ENCODE data around the gene KIAA0232. TPM values are rescaled to one million over a fixed set of nuclear protein-coding genes. Genes with fewer than 3 reads are reported as not detected.

Gene KIAA0232
- total and polyA plus RNA-seq, 9 of the 15 experiments (the other 6 are each of a cell fraction or from before 2014, with no cell fraction given): 3.5 to 17.4 (median 13.0) TPM

GRCh38 chr4:6773106-6773505, 9.4 kb upstream of the KIAA0232 start:
- no peak for DNase-seq (ENCODE audit: extremely low read depth in 1 of 4, low spot score in 3 of 4)
- 37% methylated on average over 6 of the region's 6 CpGs for WGBS (ENCODE audit: insufficient coverage, low coverage, missing lambda C conversion rate)
- Histone ChIP-seq H3K4me2 (ENCODE audit: insufficient read depth, low read length) (no peak overlapping the region), H3K4me3 (no peak overlapping the region), H3K36me3 (ENCODE audit: control insufficient read depth, insufficient read depth, low read length) (no peaks in the 10 kb centered on the region), H3K4me1 (replicated peaks in 1 of 2; ENCODE audit: control insufficient read depth in 2 of 2, insufficient read depth in 2 of 2, low read length in 2 of 2) (peaks cover 13 to 17% of the 10 kb centered on the region in 2 experiments; a peak in 4 of 5 replicates), H4K20me1 (replicated peaks; ENCODE audit: control insufficient read depth, insufficient read depth, low read length) (no peaks in the 10 kb centered on the region), H3K79me2 (ENCODE audit: control insufficient read depth, insufficient read depth, low read length) (no peaks in the 10 kb centered on the region), H3K27me3 (ENCODE audit: control insufficient read depth in 2 of 2, insufficient read depth in 2 of 2, low read length in 2 of 2) (0 out of 5 replicates have a peak, but pooled peaks cover 0 to 8% of the 10 kb centered on the region in 2 experiments), H3K9me1 (ENCODE audit: control insufficient read depth, insufficient read depth, low read length) (no peaks in the 10 kb centered on the region), H3K9me3 (replicated peaks; ENCODE audit: control insufficient read depth, insufficient read depth, low read depth, low read length) (no peaks in the 10 kb centered on the region), H3K9ac (ENCODE audit: insufficient read depth in 1 of 2, low read depth in 2 of 2, low read length in 2 of 2) (0 out of 4 replicates have a peak overlapping the region, but pooled peaks of 1 of the 2 experiments have one; percentile 65), H2AFZ (ENCODE audit: low read depth, low read length) (peak overlapping the region; percentile 40; the same call in 1 of the 2 replicates), H3K27ac (ENCODE audit: extremely low read depth, low read depth, low read length) (no peak overlapping the region)
- TF ChIP-seq BCLAF1 (IDR thresholded peaks at IDR 0.05; ENCODE audit: borderline replicate concordance in 1 of 2, control insufficient read depth in 1 of 2, low read depth in 2 of 2, low read length in 1 of 2) (no peak), ZKSCAN1 (IDR thresholded peaks at IDR 0.05; ENCODE audit: low read depth, low read length) (0 out of 2 replicates have a peak, but pooled peaks have one; percentile 23)
- BruUV-seq (replicated peaks): no TSS peak
- CTCF ChIA-PET (ENCODE audit: low intra/inter-chr PET ratio): no interaction called here
- intact Hi-C loops (cut with micrococcal nuclease) (no loop called here), in situ Hi-C loops (cut with MboI) (no loop called here)
- POLR2A ChIA-PET: interaction anchor here (1.5 kb wide), 1 partner anchor 10 kb away, joined by 4 read pairs; no protein-coding TSS in a partner anchor
- no peak for FAIRE-seq
- ATAC-seq: no peak; the same call in 2 of the 3 replicates

Data from K562 (cell line).